ENCODE data around the gene COMMD7. TPM values are rescaled to one million over a fixed set of nuclear protein-coding genes. Genes with fewer than 3 reads are reported as not detected.

The COMMD7 gene
- total RNA-seq, 1 experiment from 2014 or later: 42.3 TPM

DNA sequence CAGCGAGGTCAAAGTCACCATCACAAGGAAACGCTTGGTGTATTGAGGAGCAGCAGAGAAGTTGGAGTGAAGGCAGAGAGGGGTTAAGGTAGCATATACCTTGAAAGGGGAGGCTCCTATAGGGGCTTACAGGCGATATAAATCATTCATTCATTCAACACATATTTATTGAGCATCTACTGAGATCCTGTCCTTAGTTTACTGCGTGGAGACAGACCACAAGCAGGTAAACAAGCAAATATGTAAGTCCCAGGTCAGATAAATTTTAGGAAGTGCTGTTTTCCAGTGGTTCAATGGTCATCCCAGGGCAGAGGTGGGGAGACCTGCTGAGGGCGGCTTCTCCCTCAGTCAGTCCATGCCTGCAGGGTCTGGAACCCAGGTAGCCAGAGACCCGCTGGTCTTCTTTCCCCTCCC, 18.2 kb upstream of the COMMD7 start:
- Histone ChIP-seq H3F3A (ENCODE audit: insufficient read depth, low read depth) (peaks cover 15% of the 10 kb centered on the region; the same call in 1 of the 2 replicates), H3K79me2 (ENCODE audit: low read depth) (no peaks in the 10 kb centered on the region), H3K27ac (no peak overlapping the region), H2AFZ (peak overlapping the region; percentile 78), H3K9me3 (ENCODE audit: insufficient read depth, low read depth) (no peaks in the 10 kb centered on the region), H3K36me3 (ENCODE audit: low read depth) (no peaks in the 10 kb centered on the region), H3K9me2 (ENCODE audit: insufficient read depth) (no peaks in the 10 kb centered on the region), H3K4me3 (peak overlapping the region; percentile 93; the same call in 1 of the 2 replicates), H3K27me3 (ENCODE audit: insufficient read depth, low read depth) (no peaks in the 10 kb centered on the region), H3K4me1 (replicated peaks; ENCODE audit: insufficient read depth) (peaks cover 7% of the 10 kb centered on the region; the same call in 1 of the 2 replicates), H4K20me1 (ENCODE audit: insufficient read depth) (no peaks in the 10 kb centered on the region), H3K4me2 (peak overlapping the region; percentile 100)
- TF ChIP-seq, protein P1, sequence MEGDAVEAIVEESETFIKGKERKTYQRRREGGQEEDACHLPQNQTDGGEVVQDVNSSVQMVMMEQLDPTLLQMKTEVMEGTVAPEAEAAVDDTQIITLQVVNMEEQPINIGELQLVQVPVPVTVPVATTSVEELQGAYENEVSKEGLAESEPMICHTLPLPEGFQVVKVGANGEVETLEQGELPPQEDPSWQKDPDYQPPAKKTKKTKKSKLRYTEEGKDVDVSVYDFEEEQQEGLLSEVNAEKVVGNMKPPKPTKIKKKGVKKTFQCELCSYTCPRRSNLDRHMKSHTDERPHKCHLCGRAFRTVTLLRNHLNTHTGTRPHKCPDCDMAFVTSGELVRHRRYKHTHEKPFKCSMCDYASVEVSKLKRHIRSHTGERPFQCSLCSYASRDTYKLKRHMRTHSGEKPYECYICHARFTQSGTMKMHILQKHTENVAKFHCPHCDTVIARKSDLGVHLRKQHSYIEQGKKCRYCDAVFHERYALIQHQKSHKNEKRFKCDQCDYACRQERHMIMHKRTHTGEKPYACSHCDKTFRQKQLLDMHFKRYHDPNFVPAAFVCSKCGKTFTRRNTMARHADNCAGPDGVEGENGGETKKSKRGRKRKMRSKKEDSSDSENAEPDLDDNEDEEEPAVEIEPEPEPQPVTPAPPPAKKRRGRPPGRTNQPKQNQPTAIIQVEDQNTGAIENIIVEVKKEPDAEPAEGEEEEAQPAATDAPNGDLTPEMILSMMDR (conservative IDR thresholded peaks at IDR 0.05): no peak
- TF ChIP-seq EZH2 (IDR thresholded peaks at IDR 0.05; ENCODE audit: low read depth): no peak
- ChIA-PET POLR2A (ENCODE audit: unreplicated experiment) (no interaction called here), CTCF (no interaction called here)
- DNase-seq: no peak
- intact Hi-C loops (cut with micrococcal nuclease; ENCODE audit: unreplicated experiment): loop anchor here (5.0 kb wide), 1 partner anchor 89 kb away; the partner anchor contains the start of gene C20orf203
- BruUV-seq (replicated peaks): TSS peak; percentile 96

DNA sequence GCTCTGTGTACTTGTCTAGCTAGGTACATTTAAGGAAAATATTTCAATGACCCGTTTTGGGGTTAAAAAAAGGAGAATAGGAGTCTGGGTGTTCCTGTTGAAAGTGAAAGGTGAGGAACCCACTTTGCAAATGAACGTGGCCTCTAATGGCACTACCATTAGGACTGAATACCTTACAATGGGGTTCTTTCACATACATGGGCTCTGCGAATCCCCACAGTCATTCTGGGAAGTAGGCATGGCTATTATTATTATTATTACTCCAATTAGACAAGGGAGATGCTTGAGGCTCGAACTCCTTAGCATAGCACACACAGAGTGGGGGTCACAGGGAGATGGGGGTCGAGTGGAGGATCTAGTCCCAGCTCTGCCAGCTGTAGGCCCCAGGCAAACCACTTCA, 12.9 kb upstream of the COMMD7 start:
- ChIA-PET CTCF (no interaction called here), POLR2A (ENCODE audit: unreplicated experiment) (interaction anchor here (0.6 kb wide), 1 partner anchor 307 kb away, joined by 3 read pairs; no protein-coding TSS in a partner anchor)
- Histone ChIP-seq H3K27me3 (ENCODE audit: insufficient read depth, low read depth) (no peaks in the 10 kb centered on the region), H3K4me2 (no peak overlapping the region), H3K36me3 (ENCODE audit: low read depth) (no peaks in the 10 kb centered on the region), H3K79me2 (ENCODE audit: low read depth) (no peaks in the 10 kb centered on the region), H3K4me3 (no peak overlapping the region), H4K20me1 (ENCODE audit: insufficient read depth) (no peaks in the 10 kb centered on the region), H3K27ac (no peak overlapping the region), H3F3A (ENCODE audit: insufficient read depth, low read depth) (peaks cover 14% of the 10 kb centered on the region; the same call in 1 of the 2 replicates), H3K9me3 (ENCODE audit: insufficient read depth, low read depth) (no peaks in the 10 kb centered on the region), H3K4me1 (replicated peaks; ENCODE audit: insufficient read depth) (peaks cover 6% of the 10 kb centered on the region), H2AFZ (no peak overlapping the region), H3K9me2 (ENCODE audit: insufficient read depth) (no peaks in the 10 kb centered on the region)
- TF ChIP-seq EZH2 (IDR thresholded peaks at IDR 0.05; ENCODE audit: low read depth): no peak
- TF ChIP-seq, protein P1 (conservative IDR thresholded peaks at IDR 0.05): no peak
- intact Hi-C loops (cut with micrococcal nuclease; ENCODE audit: unreplicated experiment): no loop called here
- BruUV-seq (replicated peaks): no TSS peak
- no peak for DNase-seq

DNA sequence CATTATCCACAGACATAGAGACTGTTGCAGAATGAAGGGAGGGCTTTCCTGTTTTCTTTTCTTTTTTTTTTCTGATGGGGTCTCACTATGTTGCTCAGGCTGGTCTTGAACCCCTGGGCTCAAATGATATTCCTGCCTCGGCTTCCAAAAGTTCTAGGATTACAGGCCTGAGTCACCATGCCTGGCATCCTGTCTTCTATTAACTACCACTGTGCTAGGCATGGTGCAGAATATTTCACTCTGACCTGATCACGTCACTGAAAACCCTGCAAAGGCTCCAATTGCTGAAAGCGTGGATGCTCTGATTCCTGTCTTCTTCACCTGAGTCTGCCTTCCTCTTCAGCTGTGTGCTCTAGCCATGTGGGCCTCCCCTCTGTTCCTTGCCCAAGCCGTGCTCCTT, 10.5 kb upstream of the COMMD7 start:
- Histone ChIP-seq H3F3A (ENCODE audit: insufficient read depth, low read depth) (peaks cover 7% of the 10 kb centered on the region; the same call in 1 of the 2 replicates), H3K4me2 (no peak overlapping the region), H3K4me1 (replicated peaks; ENCODE audit: insufficient read depth) (peaks cover 6% of the 10 kb centered on the region), H4K20me1 (ENCODE audit: insufficient read depth) (no peaks in the 10 kb centered on the region), H3K79me2 (ENCODE audit: low read depth) (no peaks in the 10 kb centered on the region), H3K27me3 (ENCODE audit: insufficient read depth, low read depth) (no peaks in the 10 kb centered on the region), H3K36me3 (ENCODE audit: low read depth) (no peaks in the 10 kb centered on the region), H3K4me3 (no peak overlapping the region), H3K27ac (no peak overlapping the region), H3K9me2 (ENCODE audit: insufficient read depth) (no peaks in the 10 kb centered on the region), H2AFZ (no peak overlapping the region), H3K9me3 (ENCODE audit: insufficient read depth, low read depth) (no peaks in the 10 kb centered on the region)
- ChIA-PET CTCF (interaction anchor here (0.6 kb wide), 1 partner anchor 293 kb away, joined by 6 read pairs; no protein-coding TSS in a partner anchor), POLR2A (ENCODE audit: unreplicated experiment) (no interaction called here)
- TF ChIP-seq EZH2 (IDR thresholded peaks at IDR 0.05; ENCODE audit: low read depth): no peak
- TF ChIP-seq, protein P1 (conservative IDR thresholded peaks at IDR 0.05): no peak
- BruUV-seq (replicated peaks): no TSS peak
- DNase-seq: no peak
- intact Hi-C loops (cut with micrococcal nuclease; ENCODE audit: unreplicated experiment): no loop called here
